K562 (cell line): ENCODE results near the gene SDHAF1.

Experiments used
- CEBPB ChIP-seq: fragments of 450-650 bp; IDR thresholded peaks from 2 replicates; pipeline ENCODE4 v1.6.1; 2016; ENCODE audit warnings: missing genetic modification characterization, missing compliant biosample characterization
- CTCF ChIP-seq, 3 experiments: IDR thresholded peaks in 2 of 3; conservative IDR thresholded peaks in 1 of 3; 2 replicates each; pipeline ENCODE4 v1.5.1; 2011 to 2012; ENCODE audit warnings: low read length in 3 of 3, mild to moderate bottlenecking in 3 of 3, control low read depth in 2 of 3, improper control_type of control experiment in 1 of 3, inconsistent platforms in 1 of 3, low read depth in 1 of 3, mixed read lengths in 1 of 3, moderate library complexity in 1 of 3; ENCODE audit not compliant: insufficient read depth in 2 of 3
- NONO ChIP-seq, 2 experiments: fragments of 200-400 bp in 1 of 2; fragments of 450-650 bp in 1 of 2; formaldehyde crosslinking in 1 of 2; IDR thresholded peaks; 2 replicates each; pipeline ENCODE4 v1.6.1; 2017; ENCODE audit warnings: low read depth in 2 of 2, mild to moderate bottlenecking in 2 of 2, moderate library complexity in 2 of 2, low read length in 1 of 2
- PCBP1 ChIP-seq: fragments of 200-400 bp; formaldehyde crosslinking; IDR thresholded peaks from 2 replicates; pipeline ENCODE4 v1.6.1; 2018; ENCODE audit warnings: mild to moderate bottlenecking, low read depth, low read length; ENCODE audit not compliant: poor library complexity, severe bottlenecking
- RFX1 ChIP-seq: fragments of 450-650 bp; IDR thresholded peaks from 2 replicates; pipeline ENCODE4 v1.6.1; 2016; ENCODE audit warnings: mild to moderate bottlenecking, moderate library complexity
- SP2 ChIP-seq: IDR thresholded peaks from 2 replicates; pipeline ENCODE4 v1.6.1; 2011; ENCODE audit warnings: mild to moderate bottlenecking, low read depth, low read length, moderate library complexity; ENCODE audit not compliant: poor library complexity, severe bottlenecking; ENCODE audit errors: extremely low read depth
- ZBTB26 ChIP-seq: fragments of 450-650 bp; formaldehyde crosslinking; IDR thresholded peaks from 2 replicates; pipeline ENCODE4 v1.4.0; 2022; ENCODE audit warnings: missing genetic modification characterization
- ZNF24 ChIP-seq: fragments of 450-650 bp; IDR thresholded peaks from 2 replicates; pipeline ENCODE4 v1.6.1; 2016

- TF ChIP-seq RFX1 (no peak), NONO (IDR thresholded peaks at IDR 0.05; ENCODE audit: low read depth in 2 of 2, low read length in 1 of 2) (no peak), PCBP1 (no peak), ZNF24 (no peak), SP2 (no peak), CEBPB (tag) (no peak), ZBTB26 (CRISPR knock-in tag) (no peak), CTCF (IDR thresholded peaks at IDR 0.05 in 2 of 3, conservative IDR thresholded peaks at IDR 0.05 in 1 of 3; ENCODE audit: insufficient read depth in 2 of 3, low read depth in 1 of 3, low read length in 3 of 3) (no peak)
These were observed 28.4 kb downstream of the SDHAF1 start for GRCh38 chr19:36023432-36023831.
